ENCODE results near the gene PCDH8. TPM values are rescaled to one million over a fixed set of nuclear protein-coding genes. Genes with fewer than 3 reads are reported as not detected.
"Not testable (repeated sequence)": the region's sequence is repeated elsewhere in the genome, so short reads cannot be mapped to it uniquely, and the experiment has no call there.

PCDH8 gene
- total RNA-seq, 4 donors from 2014 or later = 0.27 TPM; not detected in 3

DNA sequence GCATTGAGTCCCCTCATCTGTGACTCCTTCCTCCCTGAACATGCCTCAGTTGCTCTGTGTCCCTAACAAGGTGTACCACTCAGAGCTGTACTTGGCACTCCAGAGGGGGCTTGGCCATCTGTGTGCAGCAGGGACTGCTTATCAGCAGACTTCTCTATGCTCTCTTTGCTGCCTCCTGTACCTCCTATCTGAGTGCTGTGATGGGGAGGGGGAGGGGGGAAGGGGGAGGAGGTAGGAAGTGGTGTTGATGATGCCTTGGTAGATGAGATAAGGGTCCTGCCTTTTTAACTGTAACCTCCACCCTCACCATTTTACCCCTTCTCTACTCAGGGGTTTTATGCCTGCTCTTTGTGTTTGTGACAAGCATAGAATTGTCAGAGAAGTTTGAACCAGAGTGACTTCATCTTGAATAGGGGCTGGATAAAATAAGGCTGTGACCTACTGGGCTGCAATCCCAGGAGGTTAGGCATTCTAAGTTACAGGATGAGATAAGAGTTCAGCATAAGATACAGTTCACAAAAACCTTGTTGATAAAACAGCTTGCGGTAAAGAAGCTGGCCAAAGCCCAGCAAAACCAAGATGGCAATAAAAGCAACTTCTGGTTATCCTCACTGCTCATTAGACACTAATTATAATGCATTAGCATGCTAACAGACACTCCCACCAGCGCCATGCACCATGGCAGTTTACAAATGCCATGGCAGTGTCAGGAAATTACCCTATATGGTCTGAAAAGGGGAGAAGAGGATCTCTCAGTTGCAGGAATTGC, 13.2 kb downstream of the PCDH8 start:
- TF ChIP-seq POLR2A (IDR thresholded peaks at IDR 0.05) (no peak), EP300 (IDR thresholded peaks at IDR 0.05) (no peak)
- WGBS, 2 donors (ENCODE audit: low coverage in 1 of 2) = 51 to 71% methylated on average over 1 to 2 of the region's 2 CpGs
- no peak for ATAC-seq

DNA sequence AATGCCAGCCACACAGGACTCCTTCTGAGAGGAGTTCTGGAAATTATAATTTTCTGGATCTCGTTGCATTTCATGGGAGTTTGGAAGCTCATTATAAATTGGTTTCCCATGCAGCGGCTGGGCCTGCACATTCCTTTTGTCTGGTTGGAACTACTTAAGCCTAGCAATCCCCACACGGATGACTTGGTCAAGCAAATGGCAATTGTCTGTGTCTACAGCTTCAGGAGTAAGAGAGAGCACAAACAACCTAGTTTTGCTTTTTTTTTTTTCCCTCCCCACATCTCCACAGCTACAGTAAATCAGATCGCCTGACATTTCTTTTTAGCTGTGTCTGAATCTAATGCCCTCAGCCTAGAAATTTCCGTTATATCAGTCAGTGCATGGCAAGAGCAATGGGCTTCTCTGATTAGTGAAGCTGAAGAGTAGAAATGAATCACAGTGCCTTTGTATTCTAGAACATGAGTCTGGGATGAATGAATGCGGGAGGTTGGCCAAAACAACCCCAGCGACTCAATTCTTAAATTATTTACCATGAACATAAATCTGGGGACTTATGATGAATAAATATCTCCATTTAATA, 15.1 kb downstream of the PCDH8 start:
- H3K27me3 ChIP-seq = peaks cover 45% of the 10 kb centered on the region
- H3K4me3 ChIP-seq = no peak overlapping the region
- ATAC-seq = no peak
- H3K4me1 ChIP-seq = no peaks in the 10 kb centered on the region
- no peaks in the 10 kb centered on the region for H3K36me3 ChIP-seq
- H3K9me3 ChIP-seq = no peaks in the 10 kb centered on the region
- TF ChIP-seq EP300 (IDR thresholded peaks at IDR 0.05) = no peak
- TF ChIP-seq, protein P1, sequence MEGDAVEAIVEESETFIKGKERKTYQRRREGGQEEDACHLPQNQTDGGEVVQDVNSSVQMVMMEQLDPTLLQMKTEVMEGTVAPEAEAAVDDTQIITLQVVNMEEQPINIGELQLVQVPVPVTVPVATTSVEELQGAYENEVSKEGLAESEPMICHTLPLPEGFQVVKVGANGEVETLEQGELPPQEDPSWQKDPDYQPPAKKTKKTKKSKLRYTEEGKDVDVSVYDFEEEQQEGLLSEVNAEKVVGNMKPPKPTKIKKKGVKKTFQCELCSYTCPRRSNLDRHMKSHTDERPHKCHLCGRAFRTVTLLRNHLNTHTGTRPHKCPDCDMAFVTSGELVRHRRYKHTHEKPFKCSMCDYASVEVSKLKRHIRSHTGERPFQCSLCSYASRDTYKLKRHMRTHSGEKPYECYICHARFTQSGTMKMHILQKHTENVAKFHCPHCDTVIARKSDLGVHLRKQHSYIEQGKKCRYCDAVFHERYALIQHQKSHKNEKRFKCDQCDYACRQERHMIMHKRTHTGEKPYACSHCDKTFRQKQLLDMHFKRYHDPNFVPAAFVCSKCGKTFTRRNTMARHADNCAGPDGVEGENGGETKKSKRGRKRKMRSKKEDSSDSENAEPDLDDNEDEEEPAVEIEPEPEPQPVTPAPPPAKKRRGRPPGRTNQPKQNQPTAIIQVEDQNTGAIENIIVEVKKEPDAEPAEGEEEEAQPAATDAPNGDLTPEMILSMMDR (IDR thresholded peaks at IDR 0.05) = no peak
- TF ChIP-seq POLR2AphosphoS5 (IDR thresholded peaks at IDR 0.05) = no peak
- no peak for TF ChIP-seq POLR2A (IDR thresholded peaks at IDR 0.05)
- 68 to 80% methylated on average over 6 of the region's 7 CpGs for WGBS, 2 donors (ENCODE audit: low coverage in 1 of 2)
- H3K27ac ChIP-seq = no peak overlapping the region

More for the DNA sequence above, 13.2 kb downstream of the PCDH8 start:
- Histone ChIP-seq H3K27ac (no peak overlapping the region), H3K9me3 (no peaks in the 10 kb centered on the region), H3K36me3 (no peaks in the 10 kb centered on the region), H3K4me3 (no peak overlapping the region), H3K27me3 (peaks cover 61% of the 10 kb centered on the region), H3K4me1 (no peaks in the 10 kb centered on the region)

DNA sequence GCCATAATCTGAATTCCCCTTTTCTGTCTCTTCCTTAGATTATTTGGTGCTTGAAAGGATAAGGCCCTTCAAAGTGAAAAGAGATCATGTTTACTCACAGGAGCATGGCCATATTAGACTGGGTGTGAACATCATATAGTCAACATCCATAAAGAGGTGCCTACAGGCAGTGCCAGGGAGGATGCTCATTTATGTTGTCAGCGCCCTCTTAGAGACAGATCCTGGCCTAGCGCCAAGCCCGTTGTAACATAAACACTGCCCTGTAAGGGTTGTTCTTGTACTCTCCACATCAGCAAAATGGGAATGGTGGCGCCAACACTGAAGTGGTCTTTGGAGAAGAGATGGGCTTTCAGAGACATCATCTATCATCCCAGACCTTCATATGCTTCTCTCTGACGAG, 16.1 kb downstream of the PCDH8 start:
- Histone ChIP-seq H3K9me3 (no peaks in the 10 kb centered on the region), H3K27me3 (peaks cover 34% of the 10 kb centered on the region), H3K4me3 (no peak overlapping the region), H3K36me3 (no peaks in the 10 kb centered on the region), H3K4me1 (no peaks in the 10 kb centered on the region), H3K27ac (no peak overlapping the region)
- TF ChIP-seq EP300 (IDR thresholded peaks at IDR 0.05) (no peak), POLR2A (IDR thresholded peaks at IDR 0.05) (no peak), POLR2AphosphoS5 (IDR thresholded peaks at IDR 0.05) (no peak)
- TF ChIP-seq, protein P1 (IDR thresholded peaks at IDR 0.05) = no peak
- no peak for ATAC-seq
- WGBS, 2 donors (ENCODE audit: low coverage in 1 of 2) = 63 to 65% methylated on average over 4 of the region's 5 CpGs

DNA sequence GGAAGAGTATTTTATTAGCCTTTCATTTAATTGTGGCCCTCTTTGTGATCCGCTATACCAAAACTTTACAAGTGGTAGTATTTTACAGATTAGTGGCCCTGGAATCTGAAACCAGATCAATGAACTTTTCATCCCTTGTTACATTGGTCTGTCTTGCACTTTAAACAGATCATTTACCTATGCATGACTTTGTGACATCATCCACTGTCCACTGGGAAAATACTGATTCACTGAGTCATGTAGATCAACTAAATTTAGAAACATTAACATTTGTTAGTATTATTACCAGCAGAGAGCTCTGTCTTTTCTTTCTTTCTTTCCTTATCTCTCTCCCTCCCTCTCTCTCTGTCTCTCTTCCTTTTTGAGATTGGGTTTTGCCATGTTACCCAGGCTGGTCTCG, 17.5 kb downstream of the PCDH8 start:
- ATAC-seq = no peak
- Histone ChIP-seq H3K9me3 (no peaks in the 10 kb centered on the region), H3K36me3 (no peaks in the 10 kb centered on the region), H3K27me3 (peaks cover 34% of the 10 kb centered on the region), H3K27ac (no peak overlapping the region), H3K4me1 (no peaks in the 10 kb centered on the region), H3K4me3 (no peak overlapping the region)
- TF ChIP-seq POLR2AphosphoS5 (IDR thresholded peaks at IDR 0.05) (no peak), POLR2A (IDR thresholded peaks at IDR 0.05) (no peak), EP300 (IDR thresholded peaks at IDR 0.05) (no peak)
- TF ChIP-seq, protein P1 (IDR thresholded peaks at IDR 0.05) = no peak
- 78 to 92% methylated on average over 2 of the region's 2 CpGs for WGBS, 2 donors (ENCODE audit: low coverage in 1 of 2)

DNA sequence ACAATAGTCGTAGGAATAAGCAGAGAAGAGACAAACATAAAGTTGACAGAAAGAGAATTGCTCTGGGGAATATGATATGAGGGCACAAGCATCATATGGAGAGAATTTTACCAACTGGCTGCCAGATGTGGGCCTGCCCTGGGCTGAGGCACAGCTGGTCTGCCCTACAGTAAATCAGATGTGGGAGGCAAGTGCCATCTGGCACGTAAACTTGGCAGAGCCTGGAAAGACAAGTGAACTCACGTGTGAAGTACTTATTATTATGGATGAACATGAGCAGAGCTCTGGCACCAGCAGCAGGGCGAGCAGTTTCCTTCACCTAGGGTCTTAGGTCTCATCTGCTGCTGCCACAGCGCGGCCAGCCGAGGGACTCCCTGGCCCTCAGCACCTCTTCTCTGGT, 20.6 kb downstream of the PCDH8 start:
- ATAC-seq = no peak
- WGBS, 2 donors (ENCODE audit: low coverage in 1 of 2) = 33 to 74% methylated on average over 1 to 6 of the region's 7 CpGs

DNA sequence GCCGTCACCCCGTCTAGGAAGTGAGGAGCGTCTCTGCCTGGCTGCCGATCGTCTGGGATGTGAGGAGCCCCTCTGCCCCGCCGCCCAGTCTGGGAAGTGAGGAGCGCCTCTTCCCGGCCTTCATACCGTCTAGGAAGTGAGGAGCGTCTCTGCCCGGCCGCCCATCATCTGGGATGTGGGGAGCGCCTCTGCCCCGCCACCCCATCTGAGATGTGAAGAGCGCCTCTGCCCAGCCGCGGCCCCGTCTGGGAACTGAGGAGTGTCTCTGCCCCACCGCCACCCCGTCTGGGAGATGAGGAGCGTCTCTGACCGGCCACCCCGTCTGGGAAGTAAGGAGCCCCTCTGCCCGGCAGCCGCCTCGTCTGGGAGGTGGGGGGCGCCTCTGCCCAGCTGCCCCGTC, 30.6 kb downstream of the PCDH8 start:
- not testable (repeated sequence) for H3K36me3 ChIP-seq, H3K4me3 ChIP-seq, H3K9me3 ChIP-seq, H3K27ac ChIP-seq, ATAC-seq, H3K4me1 ChIP-seq
- WGBS, 2 donors (ENCODE audit: low coverage in 1 of 2) = no CpG with 5 or more reads among the region's 29 CpGs
- H3K27me3 ChIP-seq = peaks cover 23% of the 10 kb centered on the region

More for the DNA sequence above, 20.6 kb downstream of the PCDH8 start:
- Histone ChIP-seq H3K4me1 (no peaks in the 10 kb centered on the region), H3K27me3 (peaks cover 15% of the 10 kb centered on the region), H3K36me3 (no peaks in the 10 kb centered on the region), H3K27ac (no peak overlapping the region), H3K4me3 (no peak overlapping the region), H3K9me3 (no peaks in the 10 kb centered on the region)
- TF ChIP-seq POLR2AphosphoS5 (IDR thresholded peaks at IDR 0.05) (no peak), POLR2A (IDR thresholded peaks at IDR 0.05) (no peak), EP300 (IDR thresholded peaks at IDR 0.05) (no peak)
- TF ChIP-seq, protein P1 (IDR thresholded peaks at IDR 0.05) = no peak

Data from gastroesophageal sphincter (tissue), 4 donors.